ENCODE measurements around the gene TTN. TPM values are rescaled to one million over a fixed set of nuclear protein-coding genes. Genes with fewer than 3 reads are reported as not detected.
A peak's percentile ranks its signal among the peaks of the same experiment; 100 is the strongest.

TTN gene
- total RNA-seq, 6 donors from 2014 or later = 13.8 to 895 (median 119) TPM

- Histone ChIP-seq H3K36me3 (peaks cover 0 to 9% (median 4%) of the 10 kb centered on the region in 4 donors), H3K9me3 (no peaks in the 10 kb centered on the region), H3K4me3 (no peak overlapping the region), H3K4me1 (no peaks in the 10 kb centered on the region), H3K27ac (no peak overlapping the region), H3K27me3 (no peaks in the 10 kb centered on the region)
- ATAC-seq (ENCODE audit: low FRiP score in 2 of 2) = no peak
- TF ChIP-seq CTCF (IDR thresholded peaks at IDR 0.05) (peak in 5 of 6 experiments; percentile 32 to 51 (median 48)), POLR2AphosphoS5 (IDR thresholded peaks at IDR 0.05) (no peak)
- 88 to 95% methylated on average over 2 of the region's 2 CpGs for WGBS, 2 donors
- DNase-seq = no peak
Observed at GRCh38 chr2:178796079-178796677, 11.0 kb downstream of the TTN start.

GRCh38 chr2:178787934-178788333, 19.3 kb downstream of the TTN start:
- ATAC-seq (ENCODE audit: low FRiP score in 2 of 2) (no peak), DNase-seq (no peak)
- WGBS, 2 donors = 86 to 90% methylated on average over 5 of the region's 5 CpGs
- H3K4me1 ChIP-seq = no peaks in the 10 kb centered on the region
- no peak overlapping the region for H3K27ac ChIP-seq
- H3K4me3 ChIP-seq = no peak overlapping the region
- H3K36me3 ChIP-seq = no peaks in the 10 kb centered on the region
- H3K9me3 ChIP-seq = no peaks in the 10 kb centered on the region
- H3K27me3 ChIP-seq = no peaks in the 10 kb centered on the region
- TF ChIP-seq EP300 (IDR thresholded peaks at IDR 0.05) (no peak), POLR2AphosphoS5 (IDR thresholded peaks at IDR 0.05) (no peak), CTCF (IDR thresholded peaks at IDR 0.05) (no peak), POLR2A (IDR thresholded peaks at IDR 0.05) (no peak)

GRCh38 chr2:178787155-178787554, 20.1 kb downstream of the TTN start:
- DNase-seq (no peak), ATAC-seq (ENCODE audit: low FRiP score in 2 of 2) (no peak)
- Histone ChIP-seq H3K27ac (no peak overlapping the region), H3K4me1 (no peaks in the 10 kb centered on the region), H3K36me3 (peaks cover 0 to 6% (median 0%) of the 10 kb centered on the region in 4 donors), H3K27me3 (no peaks in the 10 kb centered on the region), H3K4me3 (no peak overlapping the region), H3K9me3 (no peaks in the 10 kb centered on the region)
- 42 to 79% methylated on average over 2 of the region's 2 CpGs for WGBS, 2 donors
- no peak for TF ChIP-seq EP300 (IDR thresholded peaks at IDR 0.05)
- no peak for TF ChIP-seq CTCF (IDR thresholded peaks at IDR 0.05)

- H3K9me3 ChIP-seq = no peaks in the 10 kb centered on the region
- H3K27me3 ChIP-seq = no peaks in the 10 kb centered on the region
- WGBS, 2 donors = 90 to 94% methylated on average over 10 of the region's 10 CpGs
- no peaks in the 10 kb centered on the region for H3K4me1 ChIP-seq
- ATAC-seq (ENCODE audit: low FRiP score in 2 of 2) (no peak), DNase-seq (no peak)
- no peak overlapping the region for H3K27ac ChIP-seq
- no peak overlapping the region for H3K4me3 ChIP-seq
- TF ChIP-seq POLR2A (IDR thresholded peaks at IDR 0.05) = no peak
- no peak for TF ChIP-seq EP300 (IDR thresholded peaks at IDR 0.05)
- no peak for TF ChIP-seq POLR2AphosphoS5 (IDR thresholded peaks at IDR 0.05)
- no peak for TF ChIP-seq CTCF (IDR thresholded peaks at IDR 0.05)
- peaks cover 0 to 9% (median 0%) of the 10 kb centered on the region in 4 donors for H3K36me3 ChIP-seq
Observed at GRCh38 chr2:178783889-178784288, 23.3 kb downstream of the TTN start.

- no peak overlapping the region for H3K27ac ChIP-seq
- WGBS, 2 donors = 93 to 94% methylated on average over 7 of the region's 7 CpGs
Observed at GRCh38 chr2:178782236-178782635, 25.0 kb downstream of the TTN start.

More at GRCh38 chr2:178782236-178782635, 25.0 kb downstream of the TTN start:
- no peaks in the 10 kb centered on the region for H3K9me3 ChIP-seq
- H3K36me3 ChIP-seq = peaks cover 0 to 12% (median 0%) of the 10 kb centered on the region in 4 donors
- no peaks in the 10 kb centered on the region for H3K4me1 ChIP-seq
- H3K27me3 ChIP-seq = no peaks in the 10 kb centered on the region
- DNase-seq (no peak), ATAC-seq (ENCODE audit: low FRiP score in 2 of 2) (no peak)
- TF ChIP-seq CTCF (IDR thresholded peaks at IDR 0.05) (no peak), POLR2A (IDR thresholded peaks at IDR 0.05) (no peak)
- H3K4me3 ChIP-seq = no peak overlapping the region

Data from upper lobe of left lung (tissue), 6 donors.